PFSK-1 (cell line): ENCODE results near the gene SHCBP1L.

Experiments used
- FOXP2 ChIP-seq: optimal IDR thresholded peaks from 2 replicates; pipeline ENCODE3; 2011; ENCODE audit warnings: borderline replicate concordance, control low read depth, inconsistent platforms; ENCODE audit not compliant: insufficient read depth; ENCODE audit errors: extremely low read length, extremely low read depth
- POLR2AphosphoS5 ChIP-seq: IDR thresholded peaks from 2 replicates; pipeline ENCODE4 v1.6.1; 2012; ENCODE audit warnings: low read depth, mild to moderate bottlenecking, control low read depth, low read length, moderate library complexity
- SIN3A ChIP-seq: IDR thresholded peaks from 2 replicates; pipeline ENCODE4 v1.6.1; 2012; ENCODE audit warnings: mild to moderate bottlenecking, low read length, moderate library complexity, borderline replicate concordance; ENCODE audit not compliant: insufficient read depth
- TAF1 ChIP-seq: IDR thresholded peaks from 2 replicates; pipeline ENCODE4 v1.6.1; 2012; ENCODE audit warnings: low read length, control low read depth, borderline replicate concordance; ENCODE audit not compliant: insufficient read depth
- TF ChIP-seq, protein P1 (sequence below), 2 experiments: IDR thresholded peaks; 2 replicates each; pipeline versions ENCODE4 v1.6.1 to v1.8.0; 2011 to 2012; ENCODE audit warnings: low read depth in 2 of 2, low read length in 2 of 2, control low read depth in 1 of 2, inconsistent platforms in 1 of 2, mild to moderate bottlenecking in 1 of 2, moderate library complexity in 1 of 2; ENCODE audit not compliant: insufficient read depth in 1 of 2

The SHCBP1L gene

DNA sequence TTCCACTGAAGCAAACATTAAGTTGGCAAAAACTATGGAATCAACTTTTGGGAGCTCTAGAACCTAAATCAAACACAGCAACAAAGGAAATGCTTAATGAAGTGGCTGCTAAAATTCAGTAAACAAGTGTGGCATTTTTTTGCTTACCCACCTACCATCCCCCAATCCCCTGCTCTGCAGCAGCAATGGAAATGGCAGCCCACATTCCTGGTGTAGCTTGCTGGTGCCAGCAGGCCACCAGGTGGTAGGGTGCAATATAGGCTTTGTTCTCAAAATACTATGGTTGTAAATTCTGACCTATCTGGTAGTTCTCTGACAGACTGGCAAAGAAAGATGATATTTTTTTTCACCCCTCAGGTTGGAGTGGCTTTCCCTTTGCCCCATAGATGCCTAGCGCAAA lies 42.8 kb downstream of the SHCBP1L start:
- TF ChIP-seq, protein P1, sequence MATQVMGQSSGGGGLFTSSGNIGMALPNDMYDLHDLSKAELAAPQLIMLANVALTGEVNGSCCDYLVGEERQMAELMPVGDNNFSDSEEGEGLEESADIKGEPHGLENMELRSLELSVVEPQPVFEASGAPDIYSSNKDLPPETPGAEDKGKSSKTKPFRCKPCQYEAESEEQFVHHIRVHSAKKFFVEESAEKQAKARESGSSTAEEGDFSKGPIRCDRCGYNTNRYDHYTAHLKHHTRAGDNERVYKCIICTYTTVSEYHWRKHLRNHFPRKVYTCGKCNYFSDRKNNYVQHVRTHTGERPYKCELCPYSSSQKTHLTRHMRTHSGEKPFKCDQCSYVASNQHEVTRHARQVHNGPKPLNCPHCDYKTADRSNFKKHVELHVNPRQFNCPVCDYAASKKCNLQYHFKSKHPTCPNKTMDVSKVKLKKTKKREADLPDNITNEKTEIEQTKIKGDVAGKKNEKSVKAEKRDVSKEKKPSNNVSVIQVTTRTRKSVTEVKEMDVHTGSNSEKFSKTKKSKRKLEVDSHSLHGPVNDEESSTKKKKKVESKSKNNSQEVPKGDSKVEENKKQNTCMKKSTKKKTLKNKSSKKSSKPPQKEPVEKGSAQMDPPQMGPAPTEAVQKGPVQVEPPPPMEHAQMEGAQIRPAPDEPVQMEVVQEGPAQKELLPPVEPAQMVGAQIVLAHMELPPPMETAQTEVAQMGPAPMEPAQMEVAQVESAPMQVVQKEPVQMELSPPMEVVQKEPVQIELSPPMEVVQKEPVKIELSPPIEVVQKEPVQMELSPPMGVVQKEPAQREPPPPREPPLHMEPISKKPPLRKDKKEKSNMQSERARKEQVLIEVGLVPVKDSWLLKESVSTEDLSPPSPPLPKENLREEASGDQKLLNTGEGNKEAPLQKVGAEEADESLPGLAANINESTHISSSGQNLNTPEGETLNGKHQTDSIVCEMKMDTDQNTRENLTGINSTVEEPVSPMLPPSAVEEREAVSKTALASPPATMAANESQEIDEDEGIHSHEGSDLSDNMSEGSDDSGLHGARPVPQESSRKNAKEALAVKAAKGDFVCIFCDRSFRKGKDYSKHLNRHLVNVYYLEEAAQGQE (IDR thresholded peaks at IDR 0.05; ENCODE audit: insufficient read depth in 1 of 2, low read depth in 2 of 2, low read length in 2 of 2), result no peak
- TF ChIP-seq FOXP2 (no peak), SIN3A (no peak), POLR2AphosphoS5 (no peak), TAF1 (no peak)

DNA sequence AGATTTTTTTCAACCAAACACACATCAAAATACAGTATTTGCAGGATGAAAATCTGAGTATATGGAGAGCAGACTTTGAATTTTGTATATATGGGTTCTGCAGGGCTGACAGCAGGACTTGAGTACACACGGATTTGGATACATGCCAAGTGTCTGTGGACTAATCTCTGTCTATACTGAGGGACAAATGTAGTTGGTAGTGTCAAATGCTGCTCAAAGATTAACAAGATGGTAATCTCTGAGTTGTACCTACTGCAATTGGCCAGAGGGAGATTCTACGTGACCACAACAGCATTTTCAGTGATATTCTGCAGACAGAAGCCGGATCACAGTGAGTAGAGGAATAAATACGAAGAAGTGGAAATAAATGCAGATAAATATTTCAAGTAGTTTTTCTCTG lies 43.4 kb downstream of the SHCBP1L start:
- TF ChIP-seq, protein P1 (IDR thresholded peaks at IDR 0.05; ENCODE audit: insufficient read depth in 1 of 2, low read depth in 2 of 2, low read length in 2 of 2), result no peak
- no peak for TF ChIP-seq FOXP2
- no peak for TF ChIP-seq SIN3A
- no peak for TF ChIP-seq POLR2AphosphoS5

DNA sequence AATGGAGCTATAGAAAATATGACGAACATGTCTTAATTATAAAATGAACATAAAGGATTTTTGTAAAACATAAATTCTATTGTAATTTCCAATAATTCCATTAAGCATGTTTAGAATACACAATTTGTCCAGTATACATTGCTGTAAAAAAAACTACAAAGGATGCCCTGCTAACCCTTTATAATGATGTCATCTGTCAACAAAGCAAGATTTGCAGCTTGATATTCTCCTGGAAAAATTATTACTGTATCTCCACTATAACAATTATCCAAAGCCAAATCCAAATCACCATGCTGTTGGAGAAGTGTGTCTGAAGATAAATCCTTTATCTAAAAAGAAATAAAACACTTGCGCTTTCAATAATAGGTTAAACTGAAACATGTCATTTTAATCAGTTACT lies 47.6 kb downstream of the SHCBP1L start:
- TF ChIP-seq, protein P1 (IDR thresholded peaks at IDR 0.05; ENCODE audit: insufficient read depth in 1 of 2, low read depth in 2 of 2, low read length in 2 of 2), result no peak
- no peak for TF ChIP-seq TAF1
- TF ChIP-seq SIN3A, result no peak

DNA sequence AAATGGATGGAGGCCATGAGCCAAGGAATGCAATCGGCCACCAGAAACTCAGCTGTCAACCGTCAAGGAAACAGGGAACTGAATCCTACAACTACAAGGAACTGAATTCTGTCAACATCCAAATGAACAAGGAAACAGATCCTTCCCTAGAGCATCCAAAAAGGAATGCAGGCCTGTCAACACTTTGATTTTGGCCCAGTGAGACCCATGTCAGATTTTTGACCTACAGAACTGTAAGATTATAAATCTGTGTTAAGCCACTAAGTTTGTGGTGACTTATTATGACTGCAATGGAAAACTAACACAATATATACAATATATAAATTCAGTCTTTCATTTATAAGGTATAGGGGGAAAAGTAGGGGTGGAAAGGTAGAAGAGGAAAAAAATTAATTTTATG lies 55.3 kb downstream of the SHCBP1L start:
- TF ChIP-seq POLR2AphosphoS5 (no peak), SIN3A (no peak), TAF1 (no peak), FOXP2 (no peak)
- TF ChIP-seq, protein P1 (IDR thresholded peaks at IDR 0.05; ENCODE audit: insufficient read depth in 1 of 2, low read depth in 2 of 2, low read length in 2 of 2), result no peak

DNA sequence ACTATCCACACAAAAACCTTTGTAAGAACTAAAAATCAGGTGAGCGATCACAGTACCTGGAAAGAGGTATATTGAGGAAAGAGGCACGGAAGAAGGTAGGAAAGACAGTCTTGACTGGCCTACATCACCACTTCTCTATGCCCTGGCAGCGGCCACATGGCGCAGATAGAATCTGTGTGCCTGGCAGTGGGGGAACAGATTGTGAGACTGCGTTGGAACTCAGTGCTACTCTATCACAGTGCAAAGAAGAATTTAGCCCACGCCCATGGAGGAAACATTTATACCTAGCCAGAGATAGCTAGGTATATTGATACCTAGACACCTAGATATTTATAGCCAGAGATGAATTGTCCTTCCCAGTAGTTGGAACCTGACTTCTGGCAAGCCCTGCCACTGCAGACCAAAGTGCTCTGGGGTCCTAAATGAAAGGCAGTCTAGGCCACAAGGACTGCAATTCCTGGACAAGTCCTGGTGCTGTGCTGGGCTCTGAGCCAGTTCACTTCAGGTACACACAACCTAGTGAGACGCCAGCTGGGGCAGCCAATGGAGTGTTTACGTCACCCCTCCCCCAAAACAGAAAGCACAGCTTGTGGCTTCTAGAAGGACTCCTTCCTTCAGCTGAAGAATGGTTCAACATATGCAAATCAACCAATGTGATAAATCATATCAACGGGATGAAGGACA lies 61.9 kb downstream of the SHCBP1L start:
- TF ChIP-seq, protein P1 (IDR thresholded peaks at IDR 0.05; ENCODE audit: insufficient read depth in 1 of 2, low read depth in 2 of 2, low read length in 2 of 2), result no peak
- TF ChIP-seq FOXP2, result no peak
- TF ChIP-seq SIN3A, result no peak
- no peak for TF ChIP-seq POLR2AphosphoS5
- TF ChIP-seq TAF1, result no peak
